Activated CD8-positive, alpha-beta memory T cell treated with anti-CD3 and anti-CD28 coated beads, Interleukin-2, amount 50 U/mL, for 48 hours (primary cell): ENCODE measurements around the gene HSP90AB1.

ENCODE experiments used
- DNase-seq: peaks from one replicate; pipeline ENCODE4 v3.0.0-alpha.2; 2020

Gene HSP90AB1

GRCh38 chr6:44255871-44256774, 9.2 kb downstream of the HSP90AB1 start:
- DNase-seq: peak; percentile 75

- DNase-seq: no peak
These were observed 9.8 kb downstream of the HSP90AB1 start for GRCh38 chr6:44256775-44257024.

GRCh38 chr6:44257025-44257752, 10.3 kb downstream of the HSP90AB1 start, which contains the start of gene SLC35B2:
Gene SLC35B2, minus strand, starts transcription at chr6:44257528. Its CDS starts 118 bp downstream, at chr6:44257410.
- DNase-seq: peak; percentile 85

GRCh38 chr6:44257753-44258324, 10.9 kb downstream of the HSP90AB1 start:
- DNase-seq: no peak

GRCh38 chr6:44258325-44258863, 11.5 kb downstream of the HSP90AB1 start:
- no peak for DNase-seq

GRCh38 chr6:44258921-44259320, 12.0 kb downstream of the HSP90AB1 start:
- DNase-seq: no peak

GRCh38 chr6:44260011-44260410, 13.1 kb downstream of the HSP90AB1 start:
- no peak for DNase-seq

- DNase-seq: no peak
These were observed 13.8 kb downstream of the HSP90AB1 start for GRCh38 chr6:44260451-44261297.

- no peak for DNase-seq
These were observed 14.7 kb downstream of the HSP90AB1 start for GRCh38 chr6:44261581-44261980.

- DNase-seq: no peak
These were observed 15.8 kb downstream of the HSP90AB1 start for GRCh38 chr6:44262467-44263353.

- DNase-seq: no peak
These were observed 16.6 kb downstream of the HSP90AB1 start for GRCh38 chr6:44263354-44264100.

GRCh38 chr6:44264154-44265006, 17.5 kb downstream of the HSP90AB1 start:
- DNase-seq: peak; percentile 68

GRCh38 chr6:44265007-44265721, 18.3 kb downstream of the HSP90AB1 start, which contains the start of gene NFKBIE:
Gene NFKBIE, minus strand, starts transcription at chr6:44265551. Its CDS starts 205 bp downstream, at chr6:44265346.
- DNase-seq: peak; percentile 99

- DNase-seq: no peak
These were observed 18.9 kb downstream of the HSP90AB1 start for GRCh38 chr6:44265722-44266233.

GRCh38 chr6:44266347-44266746, 19.4 kb downstream of the HSP90AB1 start:
- no peak for DNase-seq

GRCh38 chr6:44267252-44267651, 20.4 kb downstream of the HSP90AB1 start:
- no peak for DNase-seq

- DNase-seq: peak; percentile 78
These were observed 21.3 kb downstream of the HSP90AB1 start for GRCh38 chr6:44268095-44268628.

- no peak for DNase-seq
These were observed 22.4 kb downstream of the HSP90AB1 start for GRCh38 chr6:44269178-44269920.
